ENCODE measurements around the gene TMEM179. TPM values are rescaled to one million over a fixed set of nuclear protein-coding genes. Genes with fewer than 3 reads are reported as not detected.

The TMEM179 gene
- total and polyA plus RNA-seq, 2 of the 8 experiments (the other 6 are each of a cell fraction or from before 2014, with no cell fraction given), result 2.9 to 4.0 TPM

- H4K5ac ChIP-seq (ENCODE audit: insufficient read length, low read depth, low read length), result peak overlapping the region; percentile 33
- no peaks in the 10 kb centered on the region for H3K79me1 ChIP-seq (ENCODE audit: low read depth, low read length)
- peak overlapping the region in 1 of 4 experiments; percentile 43; a peak in 1 of 8 replicates for H3K4me3 ChIP-seq (ENCODE audit: extremely low read depth in 1 of 4, insufficient read depth in 2 of 4, low read depth in 3 of 4, low read length in 4 of 4)
- no peak overlapping the region for H2BK120ac ChIP-seq (replicated peaks; ENCODE audit: low read depth, low read length)
- H4K20me1 ChIP-seq (replicated peaks in 1 of 2; ENCODE audit: control insufficient read depth in 1 of 2, insufficient read depth in 2 of 2, low read length in 2 of 2), result no peaks in the 10 kb centered on the region
- no peak overlapping the region for H3K56ac ChIP-seq (replicated peaks; ENCODE audit: insufficient read length, low read depth, low read length)
- H3K18ac ChIP-seq (ENCODE audit: extremely low read depth, low read length), result no peak overlapping the region
- peak overlapping the region; percentile 82 for H4K8ac ChIP-seq (ENCODE audit: extremely low read depth, insufficient read depth, low read length)
- peak; percentile 53 to 93 for DNase-seq (ENCODE audit: low read depth in 1 of 2, low spot score in 2 of 2)
- no peak overlapping the region for H2BK15ac ChIP-seq (ENCODE audit: low read length)
- H3K23me2 ChIP-seq (ENCODE audit: low read depth, low read length), result no peaks in the 10 kb centered on the region
- no peak overlapping the region for H3K14ac ChIP-seq (ENCODE audit: insufficient read length)
- no peak overlapping the region for H2AK5ac ChIP-seq (ENCODE audit: low read depth, low read length)
- no peak overlapping the region for H3K23ac ChIP-seq (ENCODE audit: insufficient read length)
- H3K4me2 ChIP-seq (ENCODE audit: insufficient read depth in 1 of 2, low read depth in 2 of 2, low read length in 2 of 2), result peak overlapping the region in 1 of 2 experiments; percentile 61; a peak in 3 of 4 replicates
- H2BK5ac ChIP-seq (ENCODE audit: low read depth, low read length), result no peak overlapping the region
- no peaks in the 10 kb centered on the region for H3K79me2 ChIP-seq (ENCODE audit: control insufficient read depth in 1 of 2, insufficient read depth in 2 of 2, low read length in 2 of 2)
- H3K4ac ChIP-seq (replicated peaks; ENCODE audit: insufficient read length, low read depth, low read length), result no peak overlapping the region
- H3K9me3 ChIP-seq (ENCODE audit: insufficient read depth in 2 of 2, low read depth in 1 of 2, low read length in 1 of 2), result no peaks in the 10 kb centered on the region
- POLR2A ChIA-PET (ENCODE audit: partially characterized antibody), result interaction anchor here (0.7 kb wide), 1 partner anchor 837 kb away, joined by 3 read pairs; no protein-coding TSS in a partner anchor
- H3K4me1 ChIP-seq (replicated peaks in 1 of 4; ENCODE audit: control insufficient read depth in 3 of 4, insufficient read depth in 4 of 4, low read length in 3 of 4), result no peaks in the 10 kb centered on the region
- H3K27me3 ChIP-seq (replicated peaks in 1 of 4; ENCODE audit: control insufficient read depth in 3 of 4, extremely low read depth in 1 of 4, insufficient read depth in 3 of 4, low read length in 3 of 4), result no peaks in the 10 kb centered on the region; a peak in 1 of 7 replicates
- no peak overlapping the region for H2BK20ac ChIP-seq (ENCODE audit: low read length)
- H3K9ac ChIP-seq (replicated peaks in 1 of 4; ENCODE audit: extremely low read depth in 1 of 4, low read depth in 3 of 4, low read length in 3 of 4), result no peak overlapping the region
- peak overlapping the region; percentile 95; the same call in 1 of the 2 replicates for H2AFZ ChIP-seq (ENCODE audit: low read length)
- CTCF ChIA-PET (ENCODE audit: partially characterized antibody), result interaction anchor here (0.6 to 1.9 kb wide), 11 partner anchors 12 to 563 kb away, joined by 3 to 8 read pairs (median 3); partner anchors contain the start of gene TMEM179
- H3K27ac ChIP-seq (ENCODE audit: low read depth, low read length), result no peak overlapping the region
- H2BK12ac ChIP-seq (ENCODE audit: low read depth, low read length), result 0 out of 2 replicates have a peak overlapping the region, but pooled peaks have one; percentile 50
- 14% methylated on average over 24 of the region's 24 CpGs; no CpG with 5 or more reads in 1 of the 2 experiments for WGBS, 2 experiments (ENCODE audit: extremely low coverage in 1 of 2, insufficient coverage in 1 of 2, insufficient read length in 1 of 2, insufficient replicate concordance in 2 of 2, low coverage in 1 of 2, low lambda C conversion rate in 2 of 2, missing lambda C conversion rate in 1 of 2)
- H4K91ac ChIP-seq (replicated peaks; ENCODE audit: insufficient read length, low read length), result peak overlapping the region; percentile 72
- no peaks in the 10 kb centered on the region; a peak in 2 of 8 replicates for H3K36me3 ChIP-seq (ENCODE audit: control insufficient read depth in 2 of 4, insufficient read depth in 4 of 4, low read length in 3 of 4)
- FAIRE-seq, result peak; percentile 52
- no peak for TF ChIP-seq TBP (IDR thresholded peaks at IDR 0.05; ENCODE audit: low read depth, low read length)
- TF ChIP-seq GTF2F1 (IDR thresholded peaks at IDR 0.05; ENCODE audit: borderline replicate concordance, low read depth, low read length), result no peak
- no peak for TF ChIP-seq SAP30 (IDR thresholded peaks at IDR 0.05; ENCODE audit: insufficient read depth, insufficient replicate concordance, low read length)
- TF ChIP-seq BCL11A (IDR thresholded peaks at IDR 0.05; ENCODE audit: low read depth in 2 of 2, low read length in 2 of 2), result no peak
- no peak for TF ChIP-seq SUZ12 (IDR thresholded peaks at IDR 0.05; ENCODE audit: low read length)
- 0 out of 4 replicates have a peak, but pooled peaks of 1 of the 2 experiments have one; percentile 31 for TF ChIP-seq SIN3A (conservative IDR thresholded peaks at IDR 0.05 in 1 of 2, IDR thresholded peaks at IDR 0.05 in 1 of 2; ENCODE audit: low read depth in 1 of 2, low read length in 2 of 2)
- TF ChIP-seq CHD2 (IDR thresholded peaks at IDR 0.05; ENCODE audit: low read length), result 0 out of 2 replicates have a peak, but pooled peaks have one; percentile 16
- no peak for TF ChIP-seq KDM1A (IDR thresholded peaks at IDR 0.05; ENCODE audit: borderline replicate concordance, low read length)
- TF ChIP-seq MAFK (IDR thresholded peaks at IDR 0.05; ENCODE audit: low read depth, low read length), result no peak
- TF ChIP-seq EZH2 (IDR thresholded peaks at IDR 0.05; ENCODE audit: low read depth, low read length, severe bottlenecking), result no peak
- TF ChIP-seq, protein P1, sequence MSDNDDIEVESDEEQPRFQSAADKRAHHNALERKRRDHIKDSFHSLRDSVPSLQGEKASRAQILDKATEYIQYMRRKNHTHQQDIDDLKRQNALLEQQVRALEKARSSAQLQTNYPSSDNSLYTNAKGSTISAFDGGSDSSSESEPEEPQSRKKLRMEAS (IDR thresholded peaks at IDR 0.05), result peak; percentile 50
Measured at GRCh38 chr14:104639885-104640548, 35.4 kb upstream of the TMEM179 start.

Data from H1 (cell line).